HG02885 (cell line): ENCODE data around the gene DDIAS.
"Not testable (repeated sequence)": the region's sequence is repeated elsewhere in the genome, so short reads cannot be mapped to it uniquely, and the experiment has no call there.

Source experiments
- ATAC-seq: cut with Tn5 transposase; IDR thresholded peaks from one replicate; pipeline ENCODE4 v1.9.1; 2021; ENCODE audit warnings: mild to moderate bottlenecking; ENCODE audit not compliant: unreplicated experiment, poor library complexity

DDIAS gene

GRCh38 chr11:82919786-82920185 is 18.2 kb downstream of the DDIAS start:
- ATAC-seq, result not testable (repeated sequence)

- not testable (repeated sequence) for ATAC-seq
These were observed 18.7 kb downstream of the DDIAS start for GRCh38 chr11:82920227-82920626.

- not testable (repeated sequence) for ATAC-seq
These were observed 21.0 kb downstream of the DDIAS start for GRCh38 chr11:82922396-82923173.

GRCh38 chr11:82924522-82925224 is 23.1 kb downstream of the DDIAS start:
- ATAC-seq, result no peak

- peak; percentile 80 for ATAC-seq
These were observed 25.8 kb downstream of the DDIAS start for GRCh38 chr11:82927264-82927880.

- no peak for ATAC-seq
These were observed 27.6 kb downstream of the DDIAS start for GRCh38 chr11:82929121-82929520.

- peak; percentile 67 for ATAC-seq
These were observed 28.7 kb downstream of the DDIAS start for GRCh38 chr11:82930229-82930628.

- ATAC-seq, result no peak
These were observed 29.2 kb downstream of the DDIAS start for GRCh38 chr11:82930734-82931133.

GRCh38 chr11:82932564-82932963 is 31.0 kb downstream of the DDIAS start:
- ATAC-seq, result no peak

- no peak for ATAC-seq
These were observed 34.7 kb downstream of the DDIAS start for GRCh38 chr11:82936261-82936660.

- ATAC-seq, result no peak
These were observed 36.0 kb downstream of the DDIAS start for GRCh38 chr11:82937554-82937953.

- ATAC-seq, result no peak
These were observed 37.9 kb downstream of the DDIAS start for GRCh38 chr11:82939456-82939855.

GRCh38 chr11:82942376-82942775 is 40.8 kb downstream of the DDIAS start:
- no peak for ATAC-seq

- not testable (repeated sequence) for ATAC-seq
These were observed 41.9 kb downstream of the DDIAS start for GRCh38 chr11:82943430-82943829.

GRCh38 chr11:82944198-82944597 is 42.7 kb downstream of the DDIAS start:
- ATAC-seq, result no peak

GRCh38 chr11:82945041-82945440 is 43.5 kb downstream of the DDIAS start:
- not testable (repeated sequence) for ATAC-seq

- no peak for ATAC-seq
These were observed 44.1 kb downstream of the DDIAS start for GRCh38 chr11:82945682-82946081.

- ATAC-seq, result no peak
These were observed 47.8 kb downstream of the DDIAS start for GRCh38 chr11:82949352-82949751.

GRCh38 chr11:82950502-82950901 is 49.0 kb downstream of the DDIAS start:
- not testable (repeated sequence) for ATAC-seq

- ATAC-seq, result not testable (repeated sequence)
These were observed 54.4 kb downstream of the DDIAS start for GRCh38 chr11:82955736-82956453.
